ENCODE measurements around the gene KLF12. TPM values are rescaled to one million over a fixed set of nuclear protein-coding genes. Genes with fewer than 3 reads are reported as not detected.

KLF12 gene
- total RNA-seq, 2 donors from 2014 or later = 19.9 to 23.8 TPM

GRCh38 chr13:74128156-74128767 lies 5.9 kb downstream of the KLF12 start:
- Histone ChIP-seq H3K4me3 (peak overlapping the region; percentile 22), H3K36me3 (no peaks in the 10 kb centered on the region), H3K9me3 (no peaks in the 10 kb centered on the region), H3K4me1 (ENCODE audit: control insufficient read depth in 1 of 2, low read depth in 2 of 2) (peaks cover 50 to 61% of the 10 kb centered on the region in 2 donors), H3K27ac (peak overlapping the region; percentile 3 to 68), H3K27me3 (replicated peaks; ENCODE audit: insufficient read depth) (no peaks in the 10 kb centered on the region)
- DNase-seq (ENCODE audit: low spot score) (no peak), ATAC-seq (ENCODE audit: insufficient number of reproducible peaks, low FRiP score, low read depth) (no peak)
- TF ChIP-seq CTCF (IDR thresholded peaks at IDR 0.05) = no peak

- H3K36me3 ChIP-seq = no peaks in the 10 kb centered on the region
- TF ChIP-seq CTCF (IDR thresholded peaks at IDR 0.05) = no peak
- no peaks in the 10 kb centered on the region for H3K27me3 ChIP-seq (replicated peaks; ENCODE audit: insufficient read depth)
- H3K4me1 ChIP-seq (ENCODE audit: control insufficient read depth in 1 of 2, low read depth in 2 of 2) = peaks cover 21 to 42% of the 10 kb centered on the region in 2 donors
- peaks cover 9% of the 10 kb centered on the region for H3K9me3 ChIP-seq
- H3K4me3 ChIP-seq = no peak overlapping the region
- DNase-seq (ENCODE audit: low spot score) (no peak), ATAC-seq (ENCODE audit: insufficient number of reproducible peaks, low FRiP score, low read depth) (no peak)
- no peak overlapping the region for H3K27ac ChIP-seq
These were observed 15.9 kb downstream of the KLF12 start for GRCh38 chr13:74118328-74118727.

GRCh38 chr13:74117207-74117705 lies 16.9 kb downstream of the KLF12 start:
- no peak overlapping the region for H3K4me3 ChIP-seq
- no peaks in the 10 kb centered on the region for H3K36me3 ChIP-seq
- H3K27me3 ChIP-seq (replicated peaks; ENCODE audit: insufficient read depth) = no peaks in the 10 kb centered on the region
- ATAC-seq (ENCODE audit: insufficient number of reproducible peaks, low FRiP score, low read depth) = no peak
- H3K9me3 ChIP-seq = peaks cover 9% of the 10 kb centered on the region
- TF ChIP-seq CTCF (IDR thresholded peaks at IDR 0.05) = no peak
- no peak for DNase-seq (ENCODE audit: low spot score)
- no peak overlapping the region for H3K27ac ChIP-seq
- peaks cover 18 to 47% of the 10 kb centered on the region in 2 donors for H3K4me1 ChIP-seq (ENCODE audit: control insufficient read depth in 1 of 2, low read depth in 2 of 2)

GRCh38 chr13:74115133-74115532 lies 19.1 kb downstream of the KLF12 start:
- no peak for TF ChIP-seq CTCF (IDR thresholded peaks at IDR 0.05)

GRCh38 chr13:74114641-74115040 lies 19.6 kb downstream of the KLF12 start:
- Histone ChIP-seq H3K27ac (peak overlapping the region in 1 of 2 donors; percentile 73), H3K36me3 (no peaks in the 10 kb centered on the region), H3K4me1 (ENCODE audit: control insufficient read depth in 1 of 2, low read depth in 2 of 2) (peaks cover 26 to 58% of the 10 kb centered on the region in 2 donors), H3K27me3 (replicated peaks; ENCODE audit: insufficient read depth) (no peaks in the 10 kb centered on the region), H3K4me3 (no peak overlapping the region), H3K9me3 (peaks cover 9% of the 10 kb centered on the region)
- DNase-seq (ENCODE audit: low spot score) (no peak), ATAC-seq (ENCODE audit: insufficient number of reproducible peaks, low FRiP score, low read depth) (no peak)
- no peak for TF ChIP-seq CTCF (IDR thresholded peaks at IDR 0.05)

More at GRCh38 chr13:74115133-74115532, 19.1 kb downstream of the KLF12 start:
- H3K4me1 ChIP-seq (ENCODE audit: control insufficient read depth in 1 of 2, low read depth in 2 of 2) = peaks cover 24 to 53% of the 10 kb centered on the region in 2 donors
- DNase-seq (ENCODE audit: low spot score) (no peak), ATAC-seq (ENCODE audit: insufficient number of reproducible peaks, low FRiP score, low read depth) (no peak)
- H3K9me3 ChIP-seq = peaks cover 9% of the 10 kb centered on the region
- no peaks in the 10 kb centered on the region for H3K36me3 ChIP-seq
- H3K27me3 ChIP-seq (replicated peaks; ENCODE audit: insufficient read depth) = no peaks in the 10 kb centered on the region
- H3K4me3 ChIP-seq = no peak overlapping the region
- peak overlapping the region in 1 of 2 donors; percentile 73 for H3K27ac ChIP-seq
